Measurements from ENCODE around the gene CCDC188. TPM values are rescaled to one million over a fixed set of nuclear protein-coding genes. Genes with fewer than 3 reads are reported as not detected.

The CCDC188 gene
- 0.84 TPM for polyA plus RNA-seq (2013, experiment 1 of 2; ENCODE audit: insufficient read length)
- polyA plus RNA-seq (2013, experiment 2 of 2; ENCODE audit: insufficient read length), result 0.58 TPM

- no peak for DNase-seq
These were observed at the start of gene CCDC188 for GRCh38 chr22:20150381-20151275. CCDC188 (minus strand) TSS chr22:20151055; CDS start chr22:20150986, 69 bp downstream.

GRCh38 chr22:20199906-20200305 lies 49.1 kb upstream of the CCDC188 start:
- DNase-seq, result no peak

GRCh38 chr22:20199413-20199842 lies 48.6 kb upstream of the CCDC188 start:
- DNase-seq, result no peak

GRCh38 chr22:20198557-20199319 lies 47.9 kb upstream of the CCDC188 start:
- DNase-seq, result no peak

- DNase-seq, result no peak
These were observed 46.7 kb upstream of the CCDC188 start for GRCh38 chr22:20197407-20198030.

- DNase-seq, result no peak
These were observed 45.4 kb upstream of the CCDC188 start for GRCh38 chr22:20196094-20196842.

- DNase-seq, result no peak
These were observed 44.1 kb upstream of the CCDC188 start for GRCh38 chr22:20194681-20195593.

- no peak for DNase-seq
These were observed 43.1 kb upstream of the CCDC188 start for GRCh38 chr22:20193761-20194494.

GRCh38 chr22:20192972-20193760 lies 42.3 kb upstream of the CCDC188 start:
- DNase-seq, result no peak

- no peak for DNase-seq
These were observed 41.6 kb upstream of the CCDC188 start for GRCh38 chr22:20192293-20192971.

- DNase-seq, result no peak
These were observed 40.9 kb upstream of the CCDC188 start for GRCh38 chr22:20191803-20192202.

- DNase-seq, result no peak
These were observed 40.2 kb upstream of the CCDC188 start for GRCh38 chr22:20191000-20191515.

- DNase-seq, result no peak
These were observed 37.7 kb upstream of the CCDC188 start for GRCh38 chr22:20188567-20188877.

- no peak for DNase-seq
These were observed 37.1 kb upstream of the CCDC188 start for GRCh38 chr22:20187777-20188566.

- no peak for DNase-seq
These were observed 36.2 kb upstream of the CCDC188 start for GRCh38 chr22:20186871-20187546.

- no peak for DNase-seq
These were observed 35.5 kb upstream of the CCDC188 start for GRCh38 chr22:20186183-20186870.

GRCh38 chr22:20185750-20186149 lies 34.9 kb upstream of the CCDC188 start:
- DNase-seq, result no peak
